NOMO-1 (cell line): ENCODE data around the gene CACNA1C.

Experiments used
- DNase-seq, 2 experiments: peaks; one replicate each; lab custom pipeline; 2025; ENCODE audit not compliant: unreplicated experiment in 2 of 2; lab: John Stamatoyannopoulos, UW

CACNA1C gene

DNA sequence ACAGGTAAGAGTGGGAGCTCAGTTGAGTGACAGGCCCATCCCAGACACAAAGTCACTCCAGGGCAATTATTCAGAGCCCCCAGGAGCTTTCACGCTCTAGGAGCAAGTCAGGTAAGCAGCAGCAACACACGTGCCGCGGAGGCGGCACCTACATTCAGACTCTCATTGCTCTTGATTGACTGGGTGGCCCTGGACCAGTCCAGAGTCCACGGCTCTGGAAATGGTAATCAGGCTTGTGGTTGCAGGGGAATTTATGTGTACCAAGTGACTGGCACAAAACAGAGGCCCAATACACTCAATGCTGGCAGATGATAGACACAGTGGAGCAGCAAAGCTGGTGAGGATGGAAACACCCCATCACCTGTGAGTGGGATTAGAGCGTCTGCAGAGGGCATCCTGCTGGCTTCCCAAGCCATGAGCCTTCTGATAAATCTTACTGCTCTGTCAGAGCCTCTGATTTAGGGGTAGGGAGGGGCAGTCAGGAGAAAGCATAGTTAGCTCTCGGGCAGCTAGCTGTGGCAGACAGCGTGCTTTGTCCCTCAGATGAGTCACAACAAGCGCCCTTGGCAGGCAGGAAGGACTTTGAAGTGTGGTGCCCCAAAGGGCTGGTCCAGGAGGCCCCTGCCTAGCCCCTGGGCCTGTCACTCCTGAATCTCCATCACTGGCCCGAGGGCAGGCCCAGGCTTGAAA lies 344.7 kb downstream of the CACNA1C start:
- peak in 1 of 2 experiments; percentile 6 for DNase-seq

DNA sequence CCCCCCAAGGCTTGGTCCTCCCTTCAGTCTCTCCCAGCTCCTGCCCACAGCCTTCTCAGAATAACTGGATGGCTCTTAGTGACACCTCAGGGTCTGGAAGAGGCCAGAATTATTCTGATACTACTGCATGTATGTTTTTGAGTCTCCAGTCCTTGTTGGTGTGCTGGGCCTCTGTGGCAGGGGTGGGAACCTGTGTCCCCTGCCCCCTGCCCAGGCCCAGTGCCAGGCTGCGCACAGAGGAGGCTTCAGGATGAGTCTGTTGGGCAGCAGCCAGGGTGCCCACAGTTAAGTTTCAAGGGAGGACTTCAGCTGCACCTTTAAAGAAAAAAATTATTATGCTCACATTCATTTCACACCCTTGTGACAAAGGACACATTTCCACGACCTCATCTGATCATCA lies 348.3 kb downstream of the CACNA1C start:
- no peak for DNase-seq

DNA sequence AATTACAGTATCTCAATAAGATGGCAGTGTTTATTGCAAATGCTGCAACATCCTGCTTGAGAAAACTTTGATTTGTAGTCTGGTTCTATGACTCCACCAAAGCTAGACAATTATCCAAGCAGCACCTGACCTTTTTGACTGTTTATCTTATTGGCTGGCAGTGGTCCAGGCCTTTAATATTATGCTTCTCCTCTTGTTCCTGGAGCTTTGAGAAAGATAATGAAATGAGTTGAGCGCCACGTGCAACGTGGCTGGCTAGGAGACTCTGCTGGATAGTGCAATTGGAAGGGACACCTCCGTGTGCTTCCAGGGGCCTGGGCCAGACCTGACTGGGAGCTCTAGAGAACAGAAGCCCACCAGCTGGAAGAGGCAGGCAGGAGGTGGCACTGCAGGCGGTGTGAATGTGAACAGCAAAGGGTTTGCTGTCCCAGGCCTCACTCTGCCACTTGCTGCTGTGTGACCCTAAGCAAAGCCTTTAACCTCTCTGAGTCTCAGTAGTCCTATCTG lies 349.3 kb downstream of the CACNA1C start:
- no peak for DNase-seq

DNA sequence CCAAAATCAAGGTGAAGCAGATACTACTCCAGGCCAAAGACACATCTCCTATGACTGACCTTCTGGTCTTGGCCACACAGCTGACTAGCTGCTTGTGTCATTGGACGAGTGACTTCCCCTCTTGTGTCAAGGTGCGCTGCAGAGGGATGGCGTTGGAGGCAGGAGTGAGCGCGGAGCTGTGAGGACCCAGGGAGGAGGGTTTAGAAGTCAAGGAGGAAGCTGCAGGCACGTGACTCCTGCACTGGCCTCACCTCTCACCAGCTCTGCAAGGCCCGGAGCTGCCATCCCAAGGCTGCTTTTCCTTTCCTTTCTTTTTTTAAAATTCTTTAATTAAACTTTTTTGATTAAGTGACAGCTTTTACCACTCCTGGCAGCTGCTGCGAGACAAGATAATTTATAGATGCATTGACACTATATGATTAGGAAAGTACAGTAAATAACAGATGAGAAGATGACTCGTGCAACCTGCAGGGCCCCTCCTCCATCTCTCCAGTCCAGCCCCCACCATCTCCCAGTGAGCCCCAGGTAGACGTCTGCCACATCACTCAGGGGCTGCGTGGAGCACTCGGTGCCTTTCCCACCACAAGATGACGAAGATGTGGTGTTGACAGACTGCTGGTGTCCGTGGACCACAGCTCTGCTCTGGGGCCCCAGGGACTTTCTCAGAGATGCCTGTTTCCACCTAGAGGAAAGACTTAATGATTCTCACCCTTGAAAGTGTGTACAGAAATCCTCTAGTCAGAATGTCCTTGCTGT lies 350.6 kb downstream of the CACNA1C start:
- peak in 1 of 2 experiments; percentile 1 for DNase-seq

DNA sequence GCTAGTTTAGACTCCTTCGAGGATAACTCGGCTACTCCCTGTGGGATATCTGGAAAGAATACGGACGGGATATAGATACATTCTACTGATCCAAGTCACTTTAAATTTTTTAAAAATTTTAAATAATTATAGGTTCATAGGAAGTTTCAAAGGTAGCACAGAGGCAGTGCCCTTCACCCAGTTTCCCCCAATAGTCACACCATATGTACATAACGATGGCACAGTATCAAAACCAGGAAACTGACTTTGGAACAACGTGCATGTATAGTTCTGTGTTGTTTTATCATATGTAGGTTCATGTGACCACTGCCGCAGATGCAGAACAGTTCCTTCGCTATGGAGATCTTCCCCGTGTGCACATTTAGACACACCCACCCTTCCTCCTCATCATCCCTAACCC lies 352.3 kb downstream of the CACNA1C start:
- no peak for DNase-seq

DNA sequence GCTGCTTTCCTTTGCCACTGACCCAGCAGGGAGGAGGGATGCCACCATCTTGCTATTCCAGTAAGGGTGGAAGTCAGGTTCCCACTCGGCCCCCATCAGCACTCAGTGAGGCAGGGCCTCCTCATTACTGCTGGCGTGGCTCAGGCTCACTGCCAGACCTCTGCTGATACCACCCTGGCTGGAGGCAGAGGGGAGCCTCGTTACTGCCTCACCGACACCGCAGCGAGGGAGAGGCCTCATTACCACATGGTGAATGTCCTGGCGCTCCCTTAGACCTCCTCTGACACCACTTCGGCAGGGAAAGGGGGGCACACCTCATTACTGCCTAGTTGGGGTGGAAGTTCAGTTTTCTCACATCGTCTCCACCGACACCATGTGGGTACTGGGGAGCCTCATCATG lies 354.1 kb downstream of the CACNA1C start:
- DNase-seq, result no peak

DNA sequence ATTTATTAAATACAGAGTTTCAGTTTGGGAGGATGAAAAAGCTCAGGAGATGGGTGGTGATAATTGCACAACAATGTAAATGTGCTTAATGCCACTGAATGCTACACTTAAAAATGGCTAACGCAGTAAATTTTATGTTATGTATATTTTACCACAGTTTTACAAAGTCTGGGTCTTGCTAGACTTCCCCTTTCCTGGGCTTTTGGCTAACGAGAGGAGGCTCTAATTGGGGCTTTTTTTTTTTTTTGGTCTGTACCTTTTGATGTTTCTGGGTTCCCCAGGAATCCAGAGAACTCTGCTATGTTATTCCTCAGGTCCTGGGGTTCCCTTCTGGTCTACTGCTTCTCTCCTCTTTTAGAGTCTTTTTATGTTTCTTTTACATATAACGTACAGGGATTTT lies 355.5 kb downstream of the CACNA1C start:
- DNase-seq, result peak; percentile 45 to 63

DNA sequence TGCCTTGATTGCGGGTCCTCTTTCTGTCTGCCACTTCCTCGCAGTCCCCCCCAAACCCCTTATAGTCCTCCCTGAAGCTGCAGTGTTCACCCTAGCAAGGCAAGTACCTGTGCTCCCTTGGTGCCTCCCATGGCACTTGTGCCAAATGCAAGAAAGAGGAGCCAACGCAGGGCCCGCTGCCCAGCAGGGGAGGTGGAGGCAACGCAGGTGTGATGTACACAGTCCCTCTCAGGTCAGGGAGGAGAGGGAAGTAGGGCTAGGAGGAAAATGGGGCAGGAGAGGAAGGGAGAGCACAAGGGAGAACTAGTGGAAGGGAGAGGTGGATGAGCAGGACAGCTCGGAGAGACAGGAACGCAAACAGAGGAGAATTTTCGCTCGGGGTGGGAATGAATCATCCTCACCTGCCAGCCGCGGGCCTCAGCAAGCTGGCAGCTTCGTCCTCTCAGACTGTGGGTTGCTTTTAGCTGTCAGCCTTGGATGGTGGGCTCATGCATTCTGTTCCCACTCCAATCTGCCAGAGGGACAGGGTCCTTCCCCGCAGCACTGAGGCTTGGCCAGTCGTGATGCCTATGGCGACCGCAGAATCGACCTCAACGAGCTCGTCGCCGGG lies 357.0 kb downstream of the CACNA1C start:
- no peak for DNase-seq

DNA sequence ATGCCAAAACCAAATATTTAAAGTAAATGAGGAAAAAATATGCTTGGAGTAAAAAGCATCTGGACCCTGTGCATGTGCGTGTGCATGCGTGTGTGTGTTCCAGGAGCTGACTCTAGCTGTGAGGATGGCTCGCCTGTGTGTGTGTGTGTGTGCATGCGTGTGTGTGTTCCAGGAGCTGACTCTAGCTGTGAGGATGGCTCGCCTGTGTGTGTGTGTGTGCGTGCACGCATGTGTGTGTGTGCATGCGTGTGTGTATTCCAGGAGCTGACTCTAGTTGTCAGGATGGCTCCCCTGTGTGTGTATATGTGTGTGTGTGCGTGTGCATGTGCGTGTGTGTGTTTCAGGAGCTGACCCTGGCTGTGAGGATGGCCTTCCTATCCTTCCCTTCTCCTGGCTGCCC lies 357.7 kb downstream of the CACNA1C start:
- DNase-seq, result no peak

DNA sequence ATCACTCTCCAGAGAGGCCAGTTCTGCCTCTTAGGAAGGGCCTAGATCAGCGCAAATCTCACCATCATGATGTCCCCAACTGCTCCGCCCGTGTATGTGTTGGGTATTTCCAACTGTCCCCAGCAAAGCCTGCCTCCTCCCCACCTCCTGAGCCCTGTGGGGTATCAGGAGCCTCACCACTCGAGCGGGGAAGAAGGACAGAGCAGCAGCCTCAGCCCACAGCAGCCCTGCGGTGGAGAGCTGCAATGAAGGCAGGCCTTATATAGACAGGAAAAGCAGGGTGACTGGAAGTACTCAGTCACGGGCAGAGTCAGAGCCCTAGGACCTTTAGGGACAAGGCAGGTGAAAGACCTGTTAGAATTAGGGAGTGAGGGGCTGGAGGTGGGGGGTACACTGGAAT lies 358.2 kb downstream of the CACNA1C start:
- no peak for DNase-seq

DNA sequence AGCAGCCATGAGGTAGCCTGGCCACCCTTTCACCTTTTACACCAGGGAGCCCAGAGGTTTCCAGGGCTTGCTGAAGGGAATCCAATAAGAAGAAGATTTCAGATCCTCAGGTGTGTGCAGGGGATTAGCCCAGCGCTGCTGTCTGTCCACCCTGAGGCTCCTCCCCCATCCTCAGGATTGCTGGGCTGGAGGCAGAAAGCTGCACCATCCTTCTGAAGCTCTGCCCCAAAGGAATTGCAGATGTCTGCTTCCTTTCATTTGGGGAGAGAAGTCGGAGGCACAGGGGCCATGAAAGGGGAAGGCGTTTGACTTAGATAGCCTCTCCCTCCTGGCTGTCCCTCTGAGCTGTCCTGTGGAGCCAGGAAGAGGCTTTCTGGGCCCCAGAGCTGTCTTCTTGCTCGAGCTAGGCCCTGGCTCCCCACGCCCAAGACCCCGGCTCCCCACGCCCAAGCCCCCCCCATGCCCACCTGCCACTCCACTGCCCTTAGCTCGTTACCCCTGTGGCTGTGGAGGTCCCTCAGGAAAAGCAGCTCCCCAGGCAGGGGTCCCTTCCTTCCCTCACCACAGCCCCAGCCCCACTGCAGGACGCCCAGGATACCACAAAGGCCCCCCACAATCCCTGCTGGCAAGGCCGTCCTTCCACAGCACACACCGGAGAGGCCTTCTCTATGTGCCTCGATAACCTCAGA lies 359.0 kb downstream of the CACNA1C start:
- DNase-seq, result no peak

DNA sequence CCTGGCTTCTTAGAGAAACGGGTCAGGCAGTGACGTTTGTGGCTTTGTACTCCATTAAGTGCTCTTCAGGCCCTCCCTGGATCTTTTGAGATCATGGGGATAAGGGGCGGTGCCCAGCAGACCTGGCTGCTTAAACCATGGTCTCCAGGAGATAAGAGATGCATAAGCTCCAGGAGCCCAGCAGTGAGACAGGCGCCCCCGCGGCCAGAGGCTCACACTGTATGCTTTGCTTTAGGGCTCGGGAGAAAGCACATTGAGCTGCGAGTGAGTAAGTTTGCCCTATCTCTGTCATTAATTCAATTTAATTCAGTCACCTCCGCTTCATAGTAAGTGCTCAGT lies 359.5 kb downstream of the CACNA1C start:
- DNase-seq, result no peak

DNA sequence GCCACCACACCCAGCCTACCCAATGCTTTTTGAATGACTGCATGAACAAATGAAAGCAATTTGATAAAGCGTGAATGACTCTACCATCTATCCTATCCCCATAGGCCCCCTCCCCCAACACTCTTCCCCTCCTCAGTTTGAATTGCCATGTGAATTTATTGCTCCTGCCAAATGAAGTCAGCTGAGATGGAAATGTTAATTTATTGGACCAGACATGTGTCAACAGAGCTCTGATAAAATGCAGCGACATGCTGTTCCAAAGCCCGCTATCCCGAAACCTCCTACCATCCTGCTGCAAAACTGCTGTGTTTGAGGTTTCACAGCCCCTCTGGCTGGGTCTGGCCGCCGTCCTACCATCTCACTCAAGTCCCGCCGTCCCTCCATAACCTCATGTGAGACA lies 360.5 kb downstream of the CACNA1C start:
- no peak for DNase-seq

DNA sequence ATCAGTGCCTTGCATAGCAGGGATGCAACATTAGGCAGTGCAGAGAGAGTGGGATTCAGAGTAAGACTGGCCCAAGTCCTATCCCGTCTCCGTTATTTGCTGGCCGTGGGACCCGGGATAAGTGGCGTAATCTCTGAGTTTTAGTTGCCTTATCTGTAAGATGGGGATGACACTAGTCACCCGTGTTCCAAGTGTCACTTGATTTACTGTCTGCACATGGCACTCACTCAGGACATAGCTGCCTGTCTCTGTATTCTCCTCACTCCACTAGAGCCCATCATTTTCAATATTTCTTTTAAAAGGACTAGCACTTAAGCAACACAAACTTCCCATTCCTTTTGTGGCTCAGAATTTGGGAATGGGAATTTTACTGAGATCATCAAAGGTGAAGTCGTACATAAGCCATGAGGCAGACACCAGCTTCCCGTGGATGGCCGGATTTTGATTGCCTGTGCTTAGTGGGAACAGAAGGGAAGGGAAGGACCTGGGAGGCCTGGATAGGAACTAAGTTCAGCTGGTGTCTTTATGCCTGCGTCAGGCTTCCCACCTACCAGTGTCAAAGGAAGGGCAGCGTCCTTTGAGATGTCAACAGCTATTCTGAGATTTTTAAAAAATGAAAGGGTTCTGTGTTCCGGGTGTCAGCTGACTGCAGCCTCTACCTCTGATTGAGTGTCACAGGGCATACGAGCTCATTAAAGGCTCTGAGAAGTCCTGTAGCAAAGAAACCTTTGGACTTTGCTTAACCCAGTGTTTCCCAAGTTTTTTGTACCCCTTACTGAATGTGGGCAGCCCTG lies 361.4 kb downstream of the CACNA1C start:
- no peak for DNase-seq

DNA sequence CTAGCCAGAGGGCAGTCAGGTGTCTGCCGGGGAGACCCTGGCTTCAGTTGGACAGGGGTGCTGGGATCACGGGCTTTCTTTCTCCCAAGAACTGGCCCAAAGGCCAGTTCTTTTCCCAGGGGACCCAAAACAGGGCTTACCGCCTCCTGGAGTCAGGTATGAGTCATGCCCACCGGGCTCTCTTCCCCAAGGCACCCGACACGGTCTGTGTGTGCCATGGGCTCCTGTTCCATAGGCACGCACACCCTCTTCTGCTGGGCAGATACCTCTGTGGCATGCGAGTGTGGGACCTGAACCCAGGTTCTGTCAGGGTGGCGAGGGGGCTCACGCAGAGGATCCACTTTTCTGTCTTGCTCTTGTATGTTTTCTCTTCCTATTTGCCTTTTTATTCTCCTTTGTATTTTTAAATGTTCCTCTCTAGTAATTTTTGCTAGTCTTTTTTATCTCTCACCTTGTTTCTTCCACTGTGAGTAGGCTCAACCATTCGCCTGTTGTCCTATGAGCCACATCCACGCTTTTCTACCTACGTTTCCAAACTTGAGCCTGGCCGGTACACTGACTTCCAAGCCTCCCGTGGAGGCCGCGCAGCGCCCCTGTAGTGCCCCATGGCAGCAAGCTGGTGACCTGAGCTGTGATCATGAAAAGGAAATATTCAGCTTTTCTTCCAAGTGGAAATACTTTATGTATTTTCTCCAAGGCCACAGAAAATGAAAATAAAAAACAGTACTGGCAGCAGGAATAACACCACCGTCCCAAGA lies 362.2 kb downstream of the CACNA1C start:
- DNase-seq, result no peak

DNA sequence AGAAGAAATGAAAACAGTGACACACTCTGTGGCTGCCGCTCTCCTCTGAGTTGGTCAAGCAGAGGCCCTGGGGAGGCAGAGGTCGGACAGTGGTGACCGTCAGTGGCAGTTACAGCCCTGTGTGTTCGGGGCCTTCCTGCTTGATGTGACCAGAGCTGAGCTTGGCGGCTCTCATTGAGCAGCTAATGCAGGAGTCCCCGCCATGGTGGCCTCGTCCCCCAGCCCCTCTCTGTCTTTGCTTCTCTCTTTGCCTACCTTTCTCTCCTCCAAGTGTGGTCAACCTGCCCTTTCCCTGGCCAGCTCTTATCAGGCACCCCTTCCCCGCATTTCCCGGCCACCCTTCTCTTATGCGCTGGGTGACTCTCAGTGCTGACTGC lies 362.8 kb downstream of the CACNA1C start:
- DNase-seq, result no peak

DNA sequence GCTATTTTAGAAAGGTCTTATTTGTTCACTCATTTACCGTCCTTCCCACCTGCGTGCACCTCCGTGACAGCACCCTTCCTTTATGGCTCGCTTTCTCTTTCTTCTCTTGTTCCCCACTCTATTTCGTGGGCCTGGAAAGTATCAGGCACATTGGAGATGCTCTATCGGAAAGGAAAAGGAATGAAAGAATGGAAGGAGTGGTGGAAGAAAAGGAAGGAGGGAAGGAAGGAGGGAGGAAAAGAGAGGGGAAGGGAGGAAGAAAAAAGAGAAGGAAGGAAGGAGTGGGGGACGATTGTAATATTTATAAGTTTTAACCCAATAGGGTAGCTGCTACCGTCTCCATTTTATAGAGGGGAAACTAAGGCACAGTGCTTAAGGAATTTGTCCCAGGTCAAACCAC lies 363.4 kb downstream of the CACNA1C start:
- DNase-seq, result no peak

DNA sequence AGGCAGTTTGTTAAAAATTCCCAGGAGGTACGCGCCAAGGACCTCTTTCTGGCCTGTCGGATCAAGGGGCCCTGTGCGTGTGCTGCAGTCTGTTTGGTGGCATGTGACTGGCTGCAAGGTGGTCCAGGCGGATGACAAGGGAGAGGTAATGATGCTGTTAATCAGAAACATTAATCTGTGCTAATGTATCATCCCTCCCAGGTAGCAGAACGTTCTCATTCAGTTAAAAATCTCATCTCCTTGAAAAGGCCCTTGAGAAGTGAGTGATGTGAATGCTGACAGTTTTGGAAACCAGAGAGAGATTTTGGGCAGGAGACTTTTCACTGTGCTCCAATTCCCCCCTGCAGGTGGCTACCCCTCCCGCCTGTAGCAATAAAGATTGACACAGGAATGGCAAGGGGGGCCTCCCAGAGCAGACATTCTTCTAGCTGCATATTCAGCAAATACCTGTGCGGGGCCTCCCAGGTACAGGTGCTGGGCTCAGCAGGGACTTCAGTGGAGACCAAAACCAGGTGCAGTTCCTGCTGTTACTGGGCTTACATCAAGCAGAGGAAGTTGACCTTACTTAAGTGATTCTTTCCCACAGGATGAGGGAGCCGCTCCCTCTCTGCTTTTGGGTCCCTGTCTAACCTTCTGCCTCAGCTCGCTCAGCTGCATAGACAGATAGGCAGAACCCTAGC lies 364.8 kb downstream of the CACNA1C start:
- no peak for DNase-seq

DNA sequence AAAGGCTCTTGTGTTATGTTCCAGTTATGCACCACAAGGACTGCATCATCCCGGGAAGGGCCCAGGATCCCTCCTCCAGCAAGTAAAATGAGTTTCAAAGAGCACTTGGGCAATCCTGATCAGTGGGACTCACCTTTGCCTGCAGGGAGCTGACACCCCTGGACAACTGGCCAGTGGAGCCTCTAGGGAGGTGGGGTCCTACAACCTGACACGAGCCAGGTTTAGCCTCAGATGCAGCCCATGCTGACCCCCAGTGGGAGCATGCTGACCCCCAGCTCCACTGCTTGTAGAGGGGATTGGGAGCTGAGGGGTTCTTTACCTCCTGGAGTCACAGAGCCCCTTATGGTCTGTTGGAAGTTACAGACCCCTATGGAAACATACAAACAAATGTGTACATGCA lies 365.8 kb downstream of the CACNA1C start:
- DNase-seq, result no peak
